Nephron progenitor cell (in vitro differentiated cells): ENCODE measurements around the gene PPWD1.

Experiments used
- DNase-seq: peaks from one replicate; pipeline ENCODE4 v3.0.0; 2021
- H3K27ac Mint-ChIP-seq: 2 replicates; pipeline ENCODE4 v1.8.0; 2021; ENCODE audit warnings: mild to moderate bottlenecking, moderate library complexity, mixed read lengths
- H3K27me3 Mint-ChIP-seq: 2 replicates; pipeline ENCODE4 v1.8.0; 2021; ENCODE audit warnings: mild to moderate bottlenecking, low read depth, mixed read lengths; ENCODE audit not compliant: poor library complexity
- H3K36me3 Mint-ChIP-seq: 2 replicates; pipeline ENCODE4 v1.8.0; 2021; ENCODE audit warnings: low read depth, mixed read lengths
- H3K4me1 Mint-ChIP-seq: 2 replicates; pipeline ENCODE4 v1.8.0; 2021; ENCODE audit warnings: mixed read lengths
- H3K4me3 Mint-ChIP-seq: 2 replicates; pipeline ENCODE4 v1.8.0; 2021; ENCODE audit warnings: mild to moderate bottlenecking, moderate library complexity, mixed read lengths
- H3K9me3 Mint-ChIP-seq: 2 replicates; pipeline ENCODE4 v1.8.0; 2021; ENCODE audit warnings: mild to moderate bottlenecking, moderate library complexity, mixed read lengths
- TF ChIP-seq, protein P1 (sequence below): fragments of 200-600 bp; sonication (generic); IDR thresholded peaks from 2 replicates; pipeline ENCODE4 v1.5.0; 2021; ENCODE audit warnings: antibody characterized with exemption

Gene PPWD1

GRCh38 chr5:65624571-65625555 is 61.8 kb downstream of the PPWD1 start, which contains the start of the genes SHLD3 and TRAPPC13:
TSS of gene SHLD3 (plus strand) at chr5:65625027. CDS start at chr5:65629588, 4,561 bp downstream.
TSS of gene TRAPPC13 (plus strand) at chr5:65625027. CDS start at chr5:65625061, 34 bp downstream.
- Mint-ChIP-seq H3K36me3 (peaks cover 16% of the 10 kb centered on the region), H3K4me1 (peaks cover 33% of the 10 kb centered on the region), H3K27me3 (no peaks in the 10 kb centered on the region), H3K9me3 (no peaks in the 10 kb centered on the region), H3K4me3 (peak within 1 kb of the TSS; percentile 98), H3K27ac (peak within 1 kb of the TSS; percentile 99)
- DNase-seq: peak; percentile 71
- TF ChIP-seq, protein P1, sequence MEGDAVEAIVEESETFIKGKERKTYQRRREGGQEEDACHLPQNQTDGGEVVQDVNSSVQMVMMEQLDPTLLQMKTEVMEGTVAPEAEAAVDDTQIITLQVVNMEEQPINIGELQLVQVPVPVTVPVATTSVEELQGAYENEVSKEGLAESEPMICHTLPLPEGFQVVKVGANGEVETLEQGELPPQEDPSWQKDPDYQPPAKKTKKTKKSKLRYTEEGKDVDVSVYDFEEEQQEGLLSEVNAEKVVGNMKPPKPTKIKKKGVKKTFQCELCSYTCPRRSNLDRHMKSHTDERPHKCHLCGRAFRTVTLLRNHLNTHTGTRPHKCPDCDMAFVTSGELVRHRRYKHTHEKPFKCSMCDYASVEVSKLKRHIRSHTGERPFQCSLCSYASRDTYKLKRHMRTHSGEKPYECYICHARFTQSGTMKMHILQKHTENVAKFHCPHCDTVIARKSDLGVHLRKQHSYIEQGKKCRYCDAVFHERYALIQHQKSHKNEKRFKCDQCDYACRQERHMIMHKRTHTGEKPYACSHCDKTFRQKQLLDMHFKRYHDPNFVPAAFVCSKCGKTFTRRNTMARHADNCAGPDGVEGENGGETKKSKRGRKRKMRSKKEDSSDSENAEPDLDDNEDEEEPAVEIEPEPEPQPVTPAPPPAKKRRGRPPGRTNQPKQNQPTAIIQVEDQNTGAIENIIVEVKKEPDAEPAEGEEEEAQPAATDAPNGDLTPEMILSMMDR: no peak

DNA sequence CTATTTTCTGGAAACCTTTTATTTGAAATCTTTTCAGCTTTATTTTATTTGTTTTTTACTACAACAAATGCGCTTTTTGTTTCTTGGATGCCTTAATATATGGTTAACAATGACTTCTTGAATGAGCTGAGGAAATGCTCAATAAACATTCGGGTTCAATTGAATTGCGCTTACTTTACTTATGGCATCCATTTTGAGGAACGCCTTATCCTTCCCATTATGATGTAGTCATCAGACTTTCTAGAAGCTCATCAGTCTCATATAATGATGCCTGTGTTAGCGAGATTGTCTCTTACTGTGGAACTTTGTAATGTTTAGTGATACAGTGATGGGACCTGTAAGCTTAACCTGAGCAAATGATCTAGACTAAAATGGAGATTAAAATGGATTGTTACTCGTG is 62.6 kb downstream of the PPWD1 start:
- Mint-ChIP-seq H3K27ac (peak overlapping the region; percentile 59), H3K9me3 (no peaks in the 10 kb centered on the region), H3K4me3 (peak overlapping the region; percentile 98), H3K27me3 (no peaks in the 10 kb centered on the region), H3K36me3 (peaks cover 18% of the 10 kb centered on the region), H3K4me1 (peaks cover 33% of the 10 kb centered on the region)
- TF ChIP-seq, protein P1: no peak
- no peak for DNase-seq

- no peak for DNase-seq
- Mint-ChIP-seq H3K27me3 (no peaks in the 10 kb centered on the region), H3K36me3 (peaks cover 25% of the 10 kb centered on the region), H3K4me1 (peaks cover 8% of the 10 kb centered on the region), H3K9me3 (no peaks in the 10 kb centered on the region), H3K4me3 (no peak overlapping the region), H3K27ac (no peak overlapping the region)
- TF ChIP-seq, protein P1: no peak
Observed at GRCh38 chr5:65630981-65631380, 67.9 kb downstream of the PPWD1 start.
